GM19239 (cell line): ENCODE data around the gene AFTPH.

Experiments
- DNase-seq: peaks from one replicate; pipeline ENCODE4 v3.0.0; 2011; ENCODE audit warnings: low spot score; ENCODE audit not compliant: insufficient read length
- FAIRE-seq: peaks from 2 replicates; lab custom pipeline; 2011; peaks lifted over from hg19 to GRCh38; lab: Jason Lieb, UNC

AFTPH gene

GRCh38 chr2:64625299-64626145 is 101.4 kb downstream of the AFTPH start:
- FAIRE-seq (no peak), DNase-seq (no peak)

GRCh38 chr2:64626146-64626809 is 102.2 kb downstream of the AFTPH start:
- no peak for FAIRE-seq
- no peak for DNase-seq

DNA sequence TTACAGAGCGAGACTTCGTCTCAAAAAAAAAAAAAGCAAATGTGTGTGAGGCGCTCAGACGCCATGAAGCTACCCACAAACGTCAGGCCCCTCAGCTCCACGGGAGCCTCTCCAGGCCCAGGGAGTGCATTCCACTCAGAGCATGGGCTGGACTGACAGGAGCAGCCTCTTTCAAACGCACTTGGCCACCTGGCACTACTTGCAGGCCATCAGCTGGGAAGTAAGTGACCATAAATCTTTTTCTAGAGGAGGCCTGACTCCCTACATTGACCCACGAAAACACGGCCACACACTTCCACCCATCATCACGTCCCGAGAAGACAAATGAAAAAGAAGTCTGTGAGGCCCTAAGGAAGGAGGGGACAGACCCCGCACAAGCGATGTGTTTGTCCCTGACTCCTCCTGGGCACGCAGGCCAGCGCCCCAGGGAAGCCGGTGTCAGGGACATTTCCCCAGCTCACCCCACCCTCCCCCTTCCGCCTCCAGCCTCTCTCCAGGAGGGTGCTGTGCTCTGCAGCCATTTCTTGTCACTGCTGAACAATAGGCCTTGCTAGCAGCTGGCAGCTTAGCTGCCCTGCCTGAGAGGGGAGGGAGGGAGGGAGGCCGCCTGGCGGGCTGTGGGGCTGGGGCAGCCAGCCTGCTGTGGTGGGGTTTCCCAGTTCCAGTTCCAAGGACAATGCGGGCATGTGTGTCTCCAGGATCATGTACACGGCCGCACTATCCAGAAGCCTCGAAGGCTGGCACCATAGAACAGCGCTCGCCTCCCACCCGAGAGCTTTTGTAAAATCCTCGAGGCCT is 103.0 kb downstream of the AFTPH start:
- no peak for FAIRE-seq
- no peak for DNase-seq

GRCh38 chr2:64627860-64628841 is 104.0 kb downstream of the AFTPH start:
- DNase-seq = no peak
- FAIRE-seq = no peak

GRCh38 chr2:64629329-64629781 is 105.2 kb downstream of the AFTPH start:
- no peak for FAIRE-seq
- no peak for DNase-seq

GRCh38 chr2:64629875-64630274 is 105.7 kb downstream of the AFTPH start:
- FAIRE-seq (no peak), DNase-seq (no peak)

DNA sequence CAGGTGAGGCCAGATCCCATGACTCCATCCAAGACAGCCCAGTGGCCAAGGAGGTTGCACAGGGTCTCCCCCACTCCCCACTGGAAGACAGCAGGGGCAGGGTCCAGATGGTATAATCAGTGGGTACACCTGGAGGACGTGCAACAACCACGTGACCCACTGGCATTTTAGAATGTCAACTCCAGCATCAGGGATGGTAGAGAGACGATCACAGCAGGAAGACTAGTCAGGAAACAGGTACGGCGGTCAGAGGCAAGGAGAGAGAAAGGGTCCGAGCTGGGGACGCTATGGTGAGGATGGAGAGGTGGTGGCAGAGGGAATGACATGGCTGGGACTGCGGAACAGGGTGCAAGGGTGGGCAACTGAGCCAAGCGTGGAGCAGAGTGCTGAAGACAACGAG is 106.6 kb downstream of the AFTPH start:
- DNase-seq (no peak), FAIRE-seq (no peak)

- DNase-seq (no peak), FAIRE-seq (no peak)
Measured at GRCh38 chr2:64631771-64632170, 107.6 kb downstream of the AFTPH start.

- no peak for FAIRE-seq
- DNase-seq = no peak
Measured at GRCh38 chr2:64632835-64633819, 109.0 kb downstream of the AFTPH start.

DNA sequence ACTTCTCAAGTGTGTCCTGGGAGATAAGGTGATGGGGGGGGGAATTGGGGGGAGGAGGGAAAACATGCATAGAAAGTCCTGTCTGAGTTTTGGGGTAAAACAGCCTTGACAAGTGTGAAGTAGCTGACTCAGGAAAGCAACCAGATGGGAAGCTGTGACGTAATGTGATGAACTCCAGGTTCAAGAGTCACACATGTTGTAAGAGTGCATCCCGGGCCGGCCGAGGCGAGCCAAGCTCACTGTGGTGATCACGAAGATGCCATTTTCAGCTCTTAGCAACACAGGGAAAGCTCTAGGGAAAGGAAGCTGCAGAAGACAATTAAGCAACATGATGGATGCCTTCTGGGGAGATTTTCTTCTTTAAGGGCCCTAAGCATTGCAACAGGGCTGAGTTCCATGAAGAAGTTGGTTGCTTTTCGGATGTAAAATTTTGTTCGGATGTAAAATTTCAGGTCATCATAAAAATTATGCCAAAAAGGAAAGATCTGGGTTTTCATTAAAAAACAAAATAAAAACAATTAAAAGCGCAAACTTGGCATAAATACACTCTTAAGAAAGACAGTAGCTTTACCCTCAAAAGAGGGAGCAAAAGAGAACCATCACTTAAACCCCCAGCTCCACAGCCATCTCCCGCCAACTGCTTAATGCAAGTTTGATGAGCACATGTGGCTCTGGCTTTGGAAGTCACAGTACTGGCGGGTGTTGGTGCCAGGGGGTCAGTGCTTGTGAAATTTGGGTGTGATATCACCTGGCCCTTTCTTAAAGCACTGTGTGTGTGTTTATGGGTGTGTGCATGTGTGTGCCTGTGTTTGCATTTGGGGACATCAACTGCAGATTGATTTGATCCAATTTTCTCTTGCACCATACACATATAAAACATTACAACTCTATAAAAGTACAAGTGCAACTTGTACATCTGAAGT is 110.5 kb downstream of the AFTPH start:
- FAIRE-seq (no peak), DNase-seq (no peak)

- peak; percentile 65 for DNase-seq
- peak; percentile 96 for FAIRE-seq
Measured at GRCh38 chr2:64635976-64636911, 112.1 kb downstream of the AFTPH start.

DNA sequence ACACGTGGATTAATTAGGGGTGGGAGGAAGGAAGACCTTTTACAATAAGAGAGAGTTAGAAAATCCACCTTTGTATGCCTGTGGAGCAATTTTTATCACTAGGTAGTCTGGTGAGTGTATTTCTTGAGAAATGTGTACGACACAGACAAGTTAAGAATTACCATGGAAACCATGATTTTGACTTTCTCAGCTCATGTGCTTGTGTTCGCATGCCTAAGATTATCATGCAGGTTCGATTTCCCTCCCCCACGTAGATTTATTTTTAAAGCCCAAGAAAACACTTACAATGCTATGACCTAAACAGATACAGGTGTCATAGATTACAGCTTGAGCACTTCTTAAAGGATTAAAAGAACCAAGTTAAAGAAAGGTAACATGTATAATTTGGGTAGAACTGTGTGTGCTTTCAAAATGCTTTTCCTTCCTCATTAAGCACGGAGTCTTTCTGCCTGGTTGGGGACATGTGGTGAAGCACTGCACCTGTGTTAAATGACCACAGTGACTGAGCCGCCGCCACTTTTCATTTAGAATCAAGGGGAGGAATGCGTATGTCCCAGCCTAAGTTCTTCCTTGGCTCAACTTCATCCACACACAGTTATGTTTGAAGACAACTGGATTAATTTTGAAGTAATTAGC is 113.0 kb downstream of the AFTPH start:
- no peak for DNase-seq

GRCh38 chr2:64637931-64638330 is 113.8 kb downstream of the AFTPH start:
- FAIRE-seq (no peak), DNase-seq (no peak)

More for the DNA sequence above, 113.0 kb downstream of the AFTPH start:
- no peak for FAIRE-seq

GRCh38 chr2:64638502-64639120 is 114.5 kb downstream of the AFTPH start:
- peak; percentile 55 for FAIRE-seq
- DNase-seq = no peak

GRCh38 chr2:64639691-64640090 is 115.6 kb downstream of the AFTPH start:
- DNase-seq (no peak), FAIRE-seq (peak; percentile 40)
